ENCODE measurements around the gene HIP1. TPM values are rescaled to one million over a fixed set of nuclear protein-coding genes. Genes with fewer than 3 reads are reported as not detected.

The HIP1 gene
- total and polyA plus RNA-seq, 9 of the 15 experiments (the other 6 are each of a cell fraction or from before 2014, with no cell fraction given): 2.4 to 13.7 (median 9.5) TPM

- TF ChIP-seq ZBTB11 (CRISPR knock-in tag; IDR thresholded peaks at IDR 0.05) (peak in 1 of 3 experiments; percentile 14; a peak in 1 of 6 replicates), HMGN3 (IDR thresholded peaks at IDR 0.05; ENCODE audit: borderline replicate concordance, extremely low read depth, insufficient read length, low read depth, low read length) (no peak), MCM7 (IDR thresholded peaks at IDR 0.05) (no peak), ZNF395 (CRISPR knock-in tag; IDR thresholded peaks at IDR 0.05) (no peak), SMAD2 (IDR thresholded peaks at IDR 0.05; ENCODE audit: low read depth, low read length) (no peak), CCNT2 (IDR thresholded peaks at IDR 0.05; ENCODE audit: borderline replicate concordance, extremely low read depth, insufficient read length, low read depth, low read length) (no peak), CUX1 (CRISPR knock-in tag; IDR thresholded peaks at IDR 0.05) (no peak), SAP30 (IDR thresholded peaks at IDR 0.05; ENCODE audit: borderline replicate concordance, insufficient read depth, low read depth, low read length, poor library complexity, severe bottlenecking) (no peak), EP300 (IDR thresholded peaks at IDR 0.05; ENCODE audit: low read length) (peak; percentile 64), PREB (CRISPR knock-in tag; IDR thresholded peaks at IDR 0.05) (no peak), ZHX1 (conservative IDR thresholded peaks at IDR 0.05; ENCODE audit: low read length) (no peak)
Observed at GRCh38 chr7:75740846-75741497, 2.2 kb upstream of the HIP1 start (continued).
